Ammon's horn (tissue), 1 donor: ENCODE results near the gene PMIS2.

Experiments
- DNase-seq: peaks from one replicate; pipeline ENCODE4 v3.0.0-alpha.2; 2016; ENCODE audit warnings: low spot score

Gene PMIS2

DNA sequence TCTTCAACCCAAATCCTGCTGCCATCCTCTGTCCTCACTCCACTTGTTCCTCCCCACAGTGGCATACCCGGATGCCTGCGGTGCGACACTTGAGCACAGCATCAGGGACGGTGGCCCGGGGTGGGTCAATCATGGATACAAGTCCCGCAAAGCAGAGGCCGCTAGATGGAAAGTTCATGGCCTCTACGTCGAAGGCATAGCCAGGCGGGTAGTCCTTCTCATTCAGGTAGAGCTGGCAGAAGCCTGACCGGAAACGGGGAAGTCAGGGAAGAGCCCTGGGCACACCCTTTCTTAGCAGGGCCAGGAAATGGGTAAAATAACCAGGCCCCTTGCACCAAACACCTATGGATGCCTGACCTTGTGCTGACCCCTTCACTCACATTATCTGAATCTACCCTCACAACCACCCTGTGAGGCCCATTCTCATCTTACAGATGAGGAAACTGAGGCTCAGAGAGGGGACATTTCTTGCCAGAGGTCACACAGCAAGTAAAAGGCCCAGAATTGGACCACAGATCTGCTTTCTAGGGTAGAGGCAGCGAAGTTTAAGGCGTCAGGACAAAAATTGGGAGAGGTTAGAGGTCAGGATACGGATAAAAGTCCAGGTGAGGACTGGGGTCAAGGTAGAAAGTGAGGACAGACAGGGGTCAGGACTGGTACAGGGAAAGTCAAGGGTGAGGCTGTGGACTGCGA is 29.0 kb upstream of the PMIS2 start:
- DNase-seq = no peak

GRCh38 chr19:35557539-35558399 is 28.2 kb upstream of the PMIS2 start:
- no peak for DNase-seq

DNA sequence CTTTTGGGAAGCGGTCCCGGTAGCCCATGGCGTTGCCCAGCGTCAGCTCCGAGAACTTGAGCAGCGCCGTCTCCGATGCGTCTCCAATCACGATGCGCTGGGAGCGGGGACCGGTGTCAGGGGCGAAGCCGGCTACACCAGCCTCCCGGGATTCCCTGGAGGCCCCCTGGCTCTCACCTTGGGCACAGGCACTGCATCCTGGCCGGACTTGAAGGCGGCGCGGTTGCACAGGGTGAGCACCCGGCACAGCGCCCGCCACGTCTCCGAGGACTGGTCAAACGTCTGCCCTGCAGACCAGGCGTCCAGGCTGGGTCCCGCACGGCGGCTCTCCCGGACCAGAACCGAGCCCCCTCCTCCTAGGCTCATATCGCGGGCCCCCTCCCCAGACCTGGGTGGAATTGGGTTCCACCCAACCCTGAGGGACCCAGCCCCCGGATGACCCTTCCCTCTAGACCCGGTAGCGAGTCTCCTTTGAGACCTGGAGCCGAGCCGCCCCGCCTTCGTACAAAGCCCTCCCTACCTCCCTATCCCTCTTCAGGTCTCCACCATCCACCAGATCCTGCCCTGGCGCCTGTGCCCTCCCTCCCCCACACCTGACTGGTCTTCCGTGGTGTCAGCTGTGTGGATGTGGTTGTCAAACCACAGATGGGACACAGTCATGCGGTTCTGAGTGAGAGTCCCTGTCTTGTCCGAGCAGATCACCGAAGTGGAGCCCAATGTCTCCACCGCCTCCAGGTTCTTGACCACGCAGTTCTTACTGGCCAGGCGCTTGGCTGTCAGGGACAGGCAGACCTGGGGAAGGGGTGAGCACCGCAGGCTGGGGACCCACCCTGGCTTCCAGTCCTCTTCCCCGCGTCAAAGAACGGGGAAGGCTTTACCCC is 27.3 kb upstream of the PMIS2 start:
- DNase-seq = no peak

DNA sequence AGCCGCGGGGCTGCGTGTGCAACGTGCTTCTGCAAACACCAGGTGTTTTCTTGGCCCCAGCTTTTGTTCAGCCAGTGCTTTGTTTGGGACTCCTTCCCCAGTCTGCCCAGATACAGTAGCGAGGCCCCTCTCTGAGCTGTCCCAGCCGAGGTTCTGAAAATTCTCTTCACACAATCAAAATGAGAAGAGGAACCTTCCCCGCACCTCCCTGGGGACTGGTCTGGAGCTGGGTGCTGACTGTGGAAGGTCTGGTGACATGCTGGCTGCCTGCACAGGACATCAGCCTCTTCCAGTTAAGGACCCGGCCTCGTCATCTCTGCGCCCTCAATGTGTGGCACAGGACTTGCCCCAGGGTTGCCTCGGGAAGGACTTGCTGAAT is 26.7 kb upstream of the PMIS2 start:
- no peak for DNase-seq

GRCh38 chr19:35559781-35560180 is 26.2 kb upstream of the PMIS2 start:
- DNase-seq = no peak

- no peak for DNase-seq
These were observed 25.7 kb upstream of the PMIS2 start for GRCh38 chr19:35560271-35560670.

GRCh38 chr19:35560677-35561076 is 25.3 kb upstream of the PMIS2 start:
- DNase-seq = no peak

DNA sequence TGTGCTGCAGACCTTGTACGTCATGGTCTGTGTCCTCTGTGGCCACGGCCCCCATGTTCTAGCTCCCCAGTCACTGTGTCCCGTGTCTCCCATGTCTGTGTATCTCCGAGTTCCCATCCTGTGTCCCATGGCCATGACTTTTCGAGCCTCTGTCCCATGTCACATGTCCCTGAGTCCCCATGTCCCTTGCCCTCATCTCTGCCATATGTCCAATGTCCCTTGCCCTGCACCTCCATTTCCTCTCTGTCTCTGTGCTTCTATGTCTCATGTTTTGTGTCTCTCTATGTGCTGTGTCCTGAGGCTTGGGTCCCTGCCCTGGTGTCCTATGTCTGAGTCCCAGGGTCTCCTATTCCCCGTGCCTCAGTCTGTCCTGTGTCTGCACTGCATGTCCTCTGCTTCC is 24.5 kb upstream of the PMIS2 start:
- no peak for DNase-seq

- DNase-seq = no peak
These were observed 23.6 kb upstream of the PMIS2 start for GRCh38 chr19:35562336-35562735.

GRCh38 chr19:35562776-35563175 is 23.2 kb upstream of the PMIS2 start:
- no peak for DNase-seq

GRCh38 chr19:35563207-35563829 is 22.7 kb upstream of the PMIS2 start, which contains the start of gene ATP4A:
TSS of gene ATP4A (minus strand) at chr19:35563658. CDS start at chr19:35563629, 29 bp downstream.
- DNase-seq = no peak

DNA sequence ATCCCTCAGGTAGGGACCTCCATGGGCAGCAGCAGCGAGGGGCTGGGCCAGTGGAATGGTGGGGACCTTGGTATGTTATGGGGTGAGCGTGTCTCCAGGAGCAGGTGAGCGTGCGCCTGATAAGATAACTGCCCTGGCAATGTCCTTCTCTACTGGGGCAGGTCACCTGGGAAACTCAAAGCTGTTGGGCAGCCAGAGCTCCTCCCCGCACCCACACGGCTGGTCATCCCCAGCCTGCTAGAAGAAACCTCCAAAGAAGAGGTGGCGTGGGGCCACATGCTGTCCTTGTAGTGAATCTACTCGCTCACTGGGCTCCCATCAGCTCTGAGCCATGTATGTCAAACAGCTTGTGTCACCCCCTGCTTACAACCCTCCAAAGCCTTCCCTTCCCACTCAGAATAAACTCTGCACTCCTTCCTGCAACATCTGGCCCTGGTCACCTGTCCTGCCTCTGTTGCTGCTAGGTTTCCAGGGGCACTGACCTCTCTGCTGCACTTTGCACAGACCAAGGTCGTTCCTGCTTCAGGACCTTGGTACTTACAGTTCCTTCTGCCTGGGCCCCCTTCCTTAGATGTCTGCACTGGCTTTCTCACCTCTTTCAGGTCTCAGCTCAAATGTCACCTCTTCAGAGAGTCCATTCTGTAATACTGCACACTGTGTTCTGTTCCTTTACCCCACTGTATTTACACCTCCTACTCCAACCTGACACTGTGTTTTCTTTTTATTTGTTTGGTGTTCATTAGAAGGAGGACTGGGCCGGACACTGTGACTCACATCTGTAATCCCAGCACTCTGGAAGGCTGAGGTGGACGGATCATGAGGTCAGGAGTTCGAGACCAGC is 20.7 kb upstream of the PMIS2 start:
- DNase-seq = no peak

DNA sequence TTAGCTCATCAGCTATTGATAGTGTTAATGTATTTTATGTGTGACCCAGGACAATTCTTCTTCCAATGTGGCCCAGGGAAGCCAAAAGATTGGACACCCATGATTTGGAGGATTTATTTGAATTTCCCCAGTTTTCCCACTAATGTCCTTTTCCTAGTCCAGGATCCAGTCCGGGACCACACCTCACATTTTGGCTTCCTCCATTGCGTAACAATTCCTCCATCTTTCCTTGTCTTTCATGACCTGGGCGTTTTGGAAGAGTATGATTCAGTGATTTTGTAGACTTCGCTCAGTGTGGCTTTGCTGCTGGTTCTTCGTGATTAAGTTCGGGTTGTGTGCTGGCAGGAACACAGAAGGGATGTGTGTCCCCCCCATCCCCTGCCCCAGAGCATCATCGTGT is 19.2 kb upstream of the PMIS2 start:
- DNase-seq = no peak

- no peak for DNase-seq
These were observed 16.6 kb upstream of the PMIS2 start for GRCh38 chr19:35569281-35569781.

- DNase-seq = no peak
These were observed 14.5 kb upstream of the PMIS2 start for GRCh38 chr19:35571406-35571965.

- no peak for DNase-seq
These were observed 8.1 kb upstream of the PMIS2 start for GRCh38 chr19:35577918-35578317.

DNA sequence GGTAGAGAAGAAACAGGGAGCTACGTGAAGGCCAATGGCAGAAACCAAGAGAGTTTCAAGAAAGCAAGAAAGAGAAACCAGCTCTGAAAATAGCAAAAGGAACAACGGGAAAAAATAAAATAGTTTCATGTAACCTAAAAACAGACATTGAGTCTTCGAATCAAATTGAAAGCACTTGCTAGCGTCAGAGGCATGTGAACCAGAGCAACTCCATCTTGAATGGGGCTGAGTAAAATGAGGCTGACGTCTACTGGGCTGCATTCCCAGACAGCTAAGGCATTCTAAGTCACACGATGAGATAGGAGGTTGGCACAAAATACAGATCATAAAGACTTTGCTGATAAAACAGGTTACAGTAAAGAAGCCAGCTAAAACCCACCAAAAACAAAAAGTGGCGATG is 7.3 kb upstream of the PMIS2 start:
- no peak for DNase-seq

- no peak for DNase-seq
These were observed 3.2 kb upstream of the PMIS2 start for GRCh38 chr19:35582760-35583159.

- no peak for DNase-seq
These were observed 1.3 kb downstream of the PMIS2 start for GRCh38 chr19:35587321-35587720.

GRCh38 chr19:35590875-35591274 is 4.9 kb downstream of the PMIS2 start:
- DNase-seq = no peak

DNA sequence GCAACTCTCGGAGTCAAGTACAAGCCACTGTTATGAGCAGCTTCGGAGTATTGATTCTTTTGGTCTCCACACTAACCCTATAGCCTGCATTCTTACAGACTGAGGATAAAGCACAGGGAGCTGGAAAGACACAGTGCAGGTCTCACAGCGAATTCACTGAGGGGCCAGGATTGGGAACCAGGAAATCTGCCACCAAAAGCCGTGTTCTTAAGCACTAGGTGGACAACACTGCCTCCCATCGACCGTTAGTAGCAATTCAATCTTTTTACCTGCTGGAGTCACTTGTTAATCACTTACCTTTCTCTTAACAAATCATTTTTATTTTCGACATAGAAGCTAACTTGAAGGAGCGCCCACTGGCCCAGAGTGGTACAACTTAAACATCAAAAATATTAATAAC is 6.3 kb downstream of the PMIS2 start:
- DNase-seq = peak; percentile 40
